NT2/D1 (cell line): Measurements from ENCODE around the gene HES4.

Source experiments
- DNase-seq: peaks from one replicate; pipeline ENCODE4 v3.0.0-alpha.2; 2011; ENCODE audit warnings: low read depth, low spot score
- H3K27me3 ChIP-seq: 2 replicates; pipeline ENCODE4 v1.6.0; 2011; ENCODE audit warnings: mild to moderate bottlenecking; ENCODE audit not compliant: insufficient read length, insufficient read depth
- H3K36me3 ChIP-seq: 2 replicates; pipeline ENCODE4 v1.6.1; 2011; ENCODE audit warnings: mild to moderate bottlenecking, low read length, mixed read lengths; ENCODE audit not compliant: insufficient read depth, insufficient read length
- H3K4me1 ChIP-seq: 2 replicates; pipeline ENCODE4 v1.5.1; 2011; ENCODE audit not compliant: insufficient read depth, insufficient read length
- H3K4me3 ChIP-seq: 2 replicates; pipeline ENCODE4 v1.5.1; 2011; ENCODE audit warnings: low read depth; ENCODE audit not compliant: insufficient read length
- H3K9ac ChIP-seq: 2 replicates; pipeline ENCODE4 v1.6.0; 2011; ENCODE audit warnings: low read depth; ENCODE audit not compliant: insufficient read length
- H3K9me3 ChIP-seq: 2 replicates; pipeline ENCODE4 v1.5.1; 2011; ENCODE audit warnings: mild to moderate bottlenecking, low read length; ENCODE audit not compliant: insufficient read depth
- SUZ12 ChIP-seq: IDR thresholded peaks from 2 replicates; pipeline ENCODE4 v1.6.1; 2011; ENCODE audit not compliant: insufficient read length, insufficient read depth; ENCODE audit errors: extremely low read depth
- YY1 ChIP-seq: IDR thresholded peaks from 2 replicates; pipeline ENCODE4 v1.6.1; 2011; ENCODE audit not compliant: insufficient read length, insufficient read depth
- ZNF274 ChIP-seq: IDR thresholded peaks from 2 replicates; pipeline ENCODE4 v1.6.1; 2011; ENCODE audit warnings: mild to moderate bottlenecking, low read depth, low read length

Gene HES4

GRCh38 chr1:1004780-1005697, 5.1 kb upstream of the HES4 start:
- Histone ChIP-seq H3K4me3 (no peak overlapping the region), H3K9ac (peak overlapping the region; percentile 51)

GRCh38 chr1:1004420-1004779, 4.5 kb upstream of the HES4 start:
- no peak for DNase-seq
- peaks cover 36% of the 10 kb centered on the region for H3K4me1 ChIP-seq
- TF ChIP-seq ZNF274, result no peak
- TF ChIP-seq SUZ12, result no peak
- TF ChIP-seq YY1, result no peak
- H3K9ac ChIP-seq, result peak overlapping the region; percentile 32
- no peaks in the 10 kb centered on the region for H3K9me3 ChIP-seq
- no peaks in the 10 kb centered on the region for H3K27me3 ChIP-seq
- peaks cover 11% of the 10 kb centered on the region for H3K36me3 ChIP-seq
- no peak overlapping the region for H3K4me3 ChIP-seq

More at GRCh38 chr1:1004780-1005697, 5.1 kb upstream of the HES4 start:
- peaks cover 11% of the 10 kb centered on the region for H3K36me3 ChIP-seq
- no peak for DNase-seq
- peaks cover 36% of the 10 kb centered on the region for H3K4me1 ChIP-seq
- H3K9me3 ChIP-seq, result no peaks in the 10 kb centered on the region
- no peaks in the 10 kb centered on the region for H3K27me3 ChIP-seq
- TF ChIP-seq YY1 (no peak), ZNF274 (no peak), SUZ12 (no peak)

GRCh38 chr1:1003618-1004419, 3.9 kb upstream of the HES4 start:
- Histone ChIP-seq H3K36me3 (peaks cover 7% of the 10 kb centered on the region), H3K4me3 (no peak overlapping the region), H3K27me3 (no peaks in the 10 kb centered on the region), H3K9ac (peak overlapping the region; percentile 32), H3K4me1 (peaks cover 36% of the 10 kb centered on the region), H3K9me3 (no peaks in the 10 kb centered on the region)
- TF ChIP-seq SUZ12 (no peak), ZNF274 (no peak), YY1 (no peak)
- no peak for DNase-seq

- Histone ChIP-seq H3K4me1 (peaks cover 39% of the 10 kb centered on the region), H3K36me3 (peaks cover 11% of the 10 kb centered on the region), H3K9ac (peak overlapping the region; percentile 94), H3K9me3 (no peaks in the 10 kb centered on the region), H3K27me3 (no peaks in the 10 kb centered on the region), H3K4me3 (peak overlapping the region; percentile 66)
- TF ChIP-seq ZNF274 (no peak), YY1 (no peak)
- no peak for DNase-seq
Measured at GRCh38 chr1:1001057-1001783, 1.3 kb upstream of the HES4 start.

GRCh38 chr1:1000357-1001056, 610 bp upstream of the HES4 start:
- TF ChIP-seq ZNF274 (no peak), YY1 (no peak), SUZ12 (no peak)
- Histone ChIP-seq H3K27me3 (no peaks in the 10 kb centered on the region), H3K4me1 (peaks cover 32% of the 10 kb centered on the region), H3K9ac (peak overlapping the region; percentile 94), H3K9me3 (no peaks in the 10 kb centered on the region), H3K36me3 (peaks cover 11% of the 10 kb centered on the region), H3K4me3 (peak overlapping the region; percentile 66)
- DNase-seq, result peak; percentile 33

GRCh38 chr1:998995-999724, 737 bp downstream of the HES4 start:
- no peaks in the 10 kb centered on the region for H3K27me3 ChIP-seq
- peak overlapping the region; percentile 88 for H3K9ac ChIP-seq
- H3K4me1 ChIP-seq, result peaks cover 20% of the 10 kb centered on the region
- H3K4me3 ChIP-seq, result peak overlapping the region; percentile 66
- TF ChIP-seq YY1 (no peak), ZNF274 (no peak), SUZ12 (no peak)
- DNase-seq, result no peak
- H3K36me3 ChIP-seq, result peaks cover 11% of the 10 kb centered on the region
- H3K9me3 ChIP-seq, result no peaks in the 10 kb centered on the region
